Trophoblast cell (in vitro differentiated cells and primary cell): ENCODE data around the gene SRR.

Experiments used
- DNase-seq, 2 donors: peaks; one replicate each; pipeline ENCODE4 v3.0.0-alpha.2; 2016
- H2AFZ ChIP-seq: 2 replicates; pipeline ENCODE4 v1.6.1; 2013; ENCODE audit warnings: low read length, moderate library complexity, mild to moderate bottlenecking; ENCODE audit not compliant: insufficient read depth, poor library complexity
- H2AK5ac ChIP-seq: 2 replicates; pipeline ENCODE4 v1.6.1; 2013; ENCODE audit warnings: mild to moderate bottlenecking, low read length
- H2BK120ac ChIP-seq: 2 replicates; pipeline ENCODE4 v1.6.1; 2013; ENCODE audit warnings: low read length, mild to moderate bottlenecking, moderate library complexity; ENCODE audit not compliant: insufficient read depth, poor library complexity
- H2BK12ac ChIP-seq: 2 replicates; pipeline ENCODE4 v1.6.1; 2013; ENCODE audit warnings: mild to moderate bottlenecking, low read length, moderate library complexity
- H2BK5ac ChIP-seq: 2 replicates; pipeline ENCODE4 v1.6.1; 2013; ENCODE audit warnings: low read length, low read depth, moderate library complexity, mild to moderate bottlenecking; ENCODE audit not compliant: poor library complexity
- H3K14ac ChIP-seq: 2 replicates; pipeline ENCODE4 v1.6.1; 2013; ENCODE audit warnings: mild to moderate bottlenecking, low read length
- H3K18ac ChIP-seq: 2 replicates; pipeline ENCODE4 v1.6.1; 2013; ENCODE audit warnings: mild to moderate bottlenecking, low read length
- H3K23ac ChIP-seq: 2 replicates; pipeline ENCODE4 v1.6.1; 2013; ENCODE audit warnings: low read length
- H3K27ac ChIP-seq: 2 replicates; pipeline ENCODE4 v1.5.1; 2013; ENCODE audit warnings: low read depth, mild to moderate bottlenecking, inconsistent platforms, low read length, moderate library complexity
- H3K27me3 ChIP-seq: 2 replicates; pipeline ENCODE4 v1.6.1; 2013; ENCODE audit warnings: inconsistent platforms, mild to moderate bottlenecking, low read length, moderate library complexity; ENCODE audit not compliant: insufficient read depth
- H3K36me3 ChIP-seq, 2 experiments: 1 replicate in 1 of 2; 2 replicates in 1 of 2; pipeline ENCODE4 v1.6.1; 2013; ENCODE audit warnings: low read length in 2 of 2, mild to moderate bottlenecking in 2 of 2, moderate library complexity in 1 of 2; ENCODE audit not compliant: insufficient read depth in 2 of 2, control insufficient read depth in 1 of 2
- H3K4ac ChIP-seq: 2 replicates; pipeline ENCODE4 v1.6.1; 2013; ENCODE audit warnings: low read depth, mild to moderate bottlenecking, low read length, moderate library complexity
- H3K4me1 ChIP-seq, 2 experiments: 1 replicate in 1 of 2; 2 replicates in 1 of 2; pipeline ENCODE4 v1.6.1; 2013; ENCODE audit warnings: low read length in 2 of 2, mild to moderate bottlenecking in 2 of 2, moderate library complexity in 1 of 2; ENCODE audit not compliant: insufficient read depth in 2 of 2, control insufficient read depth in 1 of 2
- H3K4me2 ChIP-seq: 2 replicates; pipeline ENCODE4 v1.6.1; 2013; ENCODE audit warnings: inconsistent platforms, mild to moderate bottlenecking, low read length, moderate library complexity
- H3K4me3 ChIP-seq: 2 replicates; pipeline ENCODE4 v1.5.1; 2013; ENCODE audit warnings: mild to moderate bottlenecking, low read depth, low read length, inconsistent platforms
- H3K79me1 ChIP-seq: one replicate; pipeline ENCODE4 v1.6.1; 2013; ENCODE audit warnings: low read length
- H3K79me2 ChIP-seq: 2 replicates; pipeline ENCODE4 v1.6.1; 2013; ENCODE audit warnings: low read length, mild to moderate bottlenecking; ENCODE audit not compliant: control insufficient read depth, insufficient read depth, poor library complexity
- H3K9ac ChIP-seq: 2 replicates; pipeline ENCODE4 v1.6.1; 2013; ENCODE audit warnings: mild to moderate bottlenecking, low read length
- H3K9me3 ChIP-seq: 2 replicates; pipeline ENCODE4 v1.6.1; 2013; ENCODE audit warnings: low read depth, mild to moderate bottlenecking, control low read depth, inconsistent platforms, low read length; ENCODE audit not compliant: insufficient read depth
- H4K12ac ChIP-seq: 2 replicates; pipeline ENCODE4 v1.6.1; 2013; ENCODE audit warnings: low read depth, mild to moderate bottlenecking, low read length, moderate library complexity
- H4K8ac ChIP-seq: 2 replicates; pipeline ENCODE4 v1.6.1; 2013; ENCODE audit warnings: low read depth, mild to moderate bottlenecking, low read length, moderate library complexity
- H4K91ac ChIP-seq: one replicate; pipeline ENCODE4 v1.6.1; 2013; ENCODE audit warnings: low read depth, mild to moderate bottlenecking, low read length, moderate library complexity
- WGBS: extraction: QIAGEN DNeasy Blood & Tissue Kit; methylation state at CpG from one replicate; pipeline ENCODE4 v1.1.7; 2013; ENCODE audit warnings: missing lambda C conversion rate; ENCODE audit not compliant: insufficient read length, insufficient coverage; ENCODE audit errors: extremely low coverage; 5-methylcytosine and 5-hydroxymethylcytosine counted together

SRR gene

DNA sequence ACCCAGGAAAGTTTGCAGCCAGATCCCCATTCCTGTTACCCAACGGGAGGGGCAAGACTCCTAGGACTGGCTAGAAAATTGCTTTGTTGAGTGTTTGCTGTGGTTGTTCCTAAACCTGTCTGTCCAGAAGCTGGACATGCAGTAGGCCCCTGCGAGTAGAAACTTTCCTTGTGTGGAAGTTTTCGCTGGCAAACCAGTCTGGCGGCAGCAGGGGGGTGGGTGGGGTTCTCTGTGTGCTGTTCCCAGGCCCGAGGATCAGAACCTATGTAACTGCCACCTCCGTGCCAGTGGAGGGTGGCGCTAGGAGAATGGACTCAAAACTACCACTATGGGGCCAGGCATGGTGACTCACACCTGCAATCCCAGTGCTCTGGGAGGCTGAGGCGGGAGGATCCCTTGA is 42.7 kb downstream of the SRR start:
- Histone ChIP-seq H3K4ac (peak overlapping the region; percentile 27), H3K4me1 (peaks cover 20 to 22% of the 10 kb centered on the region in 2 experiments), H3K9ac (no peak overlapping the region), H3K9me3 (no peaks in the 10 kb centered on the region), H3K27ac (peak overlapping the region; percentile 86), H3K27me3 (no peaks in the 10 kb centered on the region), H3K79me1 (peaks cover 11% of the 10 kb centered on the region), H3K23ac (no peak overlapping the region), H3K4me2 (peak overlapping the region; percentile 26), H2BK120ac (peak overlapping the region; percentile 84), H3K4me3 (no peak overlapping the region), H2AFZ (no peak overlapping the region), H4K8ac (peak overlapping the region; percentile 67), H4K91ac (peak overlapping the region; percentile 90), H3K36me3 (peaks cover 9 to 21% of the 10 kb centered on the region in 2 experiments), H3K18ac (peak overlapping the region; percentile 90), H3K14ac (peak overlapping the region; percentile 82), H4K12ac (peak overlapping the region; percentile 64), H2AK5ac (no peak overlapping the region), H2BK12ac (peak overlapping the region; percentile 78), H2BK5ac (peak overlapping the region; percentile 93), H3K79me2 (peaks cover 5% of the 10 kb centered on the region)
- WGBS, result no CpG with 5 or more reads among the region's 8 CpGs
- DNase-seq, result peak in 1 of 2 donors; percentile 21

DNA sequence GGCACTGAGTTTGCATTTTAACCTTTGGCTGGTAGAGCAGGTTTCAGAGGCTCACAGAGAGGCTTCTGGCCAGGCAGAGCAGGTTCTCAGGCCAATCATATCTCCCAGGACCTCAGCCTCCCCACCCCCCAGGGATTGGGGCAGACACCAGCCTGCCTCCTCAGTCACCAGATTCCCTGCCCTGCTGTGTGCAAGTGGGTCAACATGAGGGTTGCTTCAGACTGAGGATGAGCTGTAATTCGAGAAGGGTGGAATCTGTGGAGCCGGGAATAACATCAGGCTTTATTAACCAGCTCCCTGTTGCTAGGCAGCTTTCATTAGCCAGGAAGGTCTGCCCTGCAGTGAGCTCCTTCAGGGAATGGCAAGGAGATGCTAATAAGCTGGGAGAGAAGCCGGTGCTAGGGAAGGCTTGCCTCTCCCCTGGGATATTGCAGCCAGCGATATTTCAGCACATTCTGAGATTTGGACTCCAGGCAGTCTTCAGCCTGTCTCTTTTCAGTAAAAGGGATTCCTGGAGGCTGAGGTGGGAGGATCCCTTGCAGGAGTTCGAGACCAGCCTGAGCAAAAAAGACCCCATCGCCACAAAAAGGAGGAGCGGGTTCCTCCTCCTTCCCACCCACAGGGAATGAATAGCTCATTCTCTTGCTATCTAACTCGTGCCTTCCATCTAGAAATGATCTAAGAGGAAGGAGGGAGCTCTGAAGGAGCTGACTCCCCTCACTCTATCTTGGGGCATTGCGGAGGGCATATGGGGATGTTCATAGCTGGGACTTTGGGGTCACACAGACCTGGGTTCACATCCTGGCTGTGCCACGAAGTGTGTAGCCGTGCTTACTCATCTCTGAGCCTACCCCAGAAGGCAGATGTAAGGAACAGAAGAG is 44.3 kb downstream of the SRR start:
- peak overlapping the region; percentile 92 for H2BK12ac ChIP-seq
- peaks cover 20 to 22% of the 10 kb centered on the region in 2 experiments for H3K4me1 ChIP-seq
- H4K12ac ChIP-seq, result no peak overlapping the region
- peak overlapping the region; percentile 82 for H4K91ac ChIP-seq
- no peak overlapping the region for H3K23ac ChIP-seq
- peaks cover 11% of the 10 kb centered on the region for H3K79me1 ChIP-seq
- H2BK5ac ChIP-seq, result peak overlapping the region; percentile 75
- no peak overlapping the region for H3K4me3 ChIP-seq
- peak overlapping the region; percentile 25 for H3K4me2 ChIP-seq
- DNase-seq, result peak in 1 of 2 donors; percentile 31
- no peak overlapping the region for H3K14ac ChIP-seq
- H3K27me3 ChIP-seq, result no peaks in the 10 kb centered on the region
- H2BK120ac ChIP-seq, result peak overlapping the region; percentile 39
- peak overlapping the region; percentile 29 for H3K9ac ChIP-seq
- peak overlapping the region; percentile 60 for H2AK5ac ChIP-seq
- WGBS, result no CpG with 5 or more reads among the region's 11 CpGs
- no peak overlapping the region for H2AFZ ChIP-seq
- H4K8ac ChIP-seq, result no peak overlapping the region
- H3K27ac ChIP-seq, result peak overlapping the region; percentile 70
- peak overlapping the region; percentile 83 for H3K18ac ChIP-seq
- peaks cover 5% of the 10 kb centered on the region for H3K79me2 ChIP-seq
- H3K36me3 ChIP-seq, result peaks cover 13 to 17% of the 10 kb centered on the region in 2 experiments
- H3K9me3 ChIP-seq, result no peaks in the 10 kb centered on the region
- peak overlapping the region; percentile 29 for H3K4ac ChIP-seq

DNA sequence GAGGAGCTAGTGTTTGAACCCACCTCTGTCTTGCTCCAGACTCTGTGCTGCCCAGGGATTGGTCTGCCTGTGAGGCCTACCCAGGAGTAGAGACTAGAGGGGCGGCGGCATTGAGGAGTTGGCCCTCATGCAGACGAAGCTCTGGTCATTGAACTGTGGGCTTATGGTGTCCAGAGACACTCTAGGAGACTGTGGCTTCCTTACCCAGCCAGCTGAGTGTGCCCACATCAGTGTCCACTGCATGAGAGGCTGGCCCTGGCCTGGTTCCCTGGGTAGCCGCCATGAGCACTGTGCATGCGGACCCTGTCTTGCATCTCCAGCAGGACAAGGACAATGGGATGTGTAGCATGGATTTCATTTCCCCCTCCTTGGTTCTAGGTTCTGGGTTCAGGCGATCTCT is 47.5 kb downstream of the SRR start:
- H3K36me3 ChIP-seq, result peaks cover 0 to 4% of the 10 kb centered on the region in 2 experiments

DNA sequence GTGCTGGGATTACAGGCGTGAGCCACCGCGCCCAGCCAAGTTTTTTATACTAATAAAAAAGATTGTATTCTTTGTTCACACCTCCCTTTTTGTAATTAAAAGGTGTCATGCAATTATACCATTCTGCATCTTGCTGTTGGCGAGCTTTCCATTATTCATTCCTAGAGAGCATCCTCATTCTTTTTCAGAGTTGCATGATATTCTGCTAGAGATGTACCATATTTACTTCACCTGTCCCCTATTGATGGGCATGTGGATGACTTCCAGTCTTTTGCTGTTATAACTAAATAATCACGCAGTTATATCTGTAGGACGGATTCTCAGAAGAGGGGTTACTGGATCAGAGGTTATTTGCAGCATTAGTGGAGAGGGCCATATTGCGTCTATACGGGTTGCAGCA is 50.6 kb downstream of the SRR start:
- Histone ChIP-seq H2BK120ac (no peak overlapping the region), H2AFZ (no peak overlapping the region), H3K27me3 (no peaks in the 10 kb centered on the region), H2AK5ac (no peak overlapping the region), H3K14ac (no peak overlapping the region), H3K18ac (no peak overlapping the region), H3K23ac (no peak overlapping the region), H3K9ac (no peak overlapping the region), H4K91ac (no peak overlapping the region), H3K79me2 (no peaks in the 10 kb centered on the region), H4K8ac (no peak overlapping the region), H2BK12ac (no peak overlapping the region), H3K4me1 (no peaks in the 10 kb centered on the region), H3K27ac (no peak overlapping the region), H2BK5ac (no peak overlapping the region), H3K4ac (no peak overlapping the region), H3K79me1 (no peaks in the 10 kb centered on the region), H3K4me3 (no peak overlapping the region), H3K9me3 (no peaks in the 10 kb centered on the region), H3K36me3 (peaks cover 4 to 8% of the 10 kb centered on the region in 2 experiments), H4K12ac (no peak overlapping the region), H3K4me2 (no peak overlapping the region)
- WGBS, result no CpG with 5 or more reads among the region's 8 CpGs
- DNase-seq, result peak; percentile 12 to 17

More for the DNA sequence above, 47.5 kb downstream of the SRR start:
- H3K14ac ChIP-seq, result no peak overlapping the region
- DNase-seq, result no peak
- H3K9me3 ChIP-seq, result no peaks in the 10 kb centered on the region
- H4K91ac ChIP-seq, result no peak overlapping the region
- no peak overlapping the region for H2BK5ac ChIP-seq
- no peak overlapping the region for H3K9ac ChIP-seq
- no peak overlapping the region for H3K18ac ChIP-seq
- H2BK120ac ChIP-seq, result no peak overlapping the region
- no CpG with 5 or more reads among the region's 6 CpGs for WGBS
- no peaks in the 10 kb centered on the region for H3K79me2 ChIP-seq
- H3K27ac ChIP-seq, result no peak overlapping the region
- H3K27me3 ChIP-seq, result no peaks in the 10 kb centered on the region
- H3K4me1 ChIP-seq, result peaks cover 13 to 14% of the 10 kb centered on the region in 2 experiments
- H2BK12ac ChIP-seq, result no peak overlapping the region
- H3K79me1 ChIP-seq, result peaks cover 9% of the 10 kb centered on the region
- no peak overlapping the region for H3K4ac ChIP-seq
- no peak overlapping the region for H3K4me3 ChIP-seq
- no peak overlapping the region for H3K23ac ChIP-seq
- H3K4me2 ChIP-seq, result no peak overlapping the region
- H4K8ac ChIP-seq, result no peak overlapping the region
- no peak overlapping the region for H2AFZ ChIP-seq
- H2AK5ac ChIP-seq, result no peak overlapping the region
- no peak overlapping the region for H4K12ac ChIP-seq
